Panc1 (cell line): ENCODE data around the gene SMIM33. TPM values are rescaled to one million over a fixed set of nuclear protein-coding genes. Genes with fewer than 3 reads are reported as not detected.
A peak's percentile ranks its signal among the peaks of the same experiment; 100 is the strongest.

Experiments
- ATAC-seq: fragments of 200-7000 bp; cut with Tn5 transposase; 2 replicates; pipeline ENCODE4 v1.9.1; 2020; ENCODE audit warnings: mild to moderate bottlenecking, moderate library complexity
- BruUV-seq: library from RNA; stranded (reverse); fragments of 400-500 nt; replicated peaks from 2 replicates; lab custom pipeline; 2021; lab: Mats Ljungman, UMichigan
- CTCF ChIA-PET: fragments of 300-600 bp; sonication (Branson Sonifier 250); formaldehyde crosslinking; loops from one replicate; lab custom pipeline; 2022; ENCODE audit warnings: antibody characterized with exemption; lab: Charles Lee
- POLR2A ChIA-PET: fragments of 300-600 bp; sonication (Branson Sonifier 250); formaldehyde crosslinking; loops from one replicate; lab custom pipeline; 2022; ENCODE audit warnings: antibody characterized with exemption; lab: Charles Lee
- DNase-seq: peaks from one replicate; pipeline ENCODE4 v3.0.0-alpha.2; 2010; ENCODE audit warnings: low read depth, low spot score
- H3K27ac ChIP-seq: 2 replicates; pipeline ENCODE4 v1.5.1; 2011; ENCODE audit warnings: mild to moderate bottlenecking, low read length, inconsistent platforms
- H3K27me3 ChIP-seq: fragments of 200-500 bp; sonication (Bioruptor generic); 2 replicates; pipeline ENCODE4 v1.6.0; 2014; ENCODE audit warnings: low read length, inconsistent platforms; ENCODE audit not compliant: control insufficient read depth, insufficient read depth
- H3K36me3 ChIP-seq: fragments of 200-500 bp; sonication (Bioruptor generic); 2 replicates; pipeline ENCODE4 v1.5.1; 2014; ENCODE audit warnings: inconsistent platforms, mild to moderate bottlenecking, low read length, moderate library complexity; ENCODE audit not compliant: control insufficient read depth, insufficient read depth
- H3K4me1 ChIP-seq: 2 replicates; pipeline ENCODE4 v1.5.1; 2011; ENCODE audit warnings: inconsistent platforms, mild to moderate bottlenecking, low read length, moderate library complexity; ENCODE audit not compliant: control insufficient read depth, insufficient read depth
- H3K4me3 ChIP-seq, 2 experiments: 2 replicates each; pipeline ENCODE4 v1.5.1; 2011 to 2012; ENCODE audit warnings: low read depth in 2 of 2, low read length in 2 of 2, mild to moderate bottlenecking in 2 of 2, inconsistent platforms in 1 of 2, moderate library complexity in 1 of 2
- H3K9me3 ChIP-seq: fragments of 200-500 bp; sonication (Bioruptor generic); 2 replicates; pipeline ENCODE4 v1.5.1; 2014; ENCODE audit warnings: low read depth, mild to moderate bottlenecking, inconsistent platforms, low read length, moderate library complexity; ENCODE audit not compliant: control insufficient read depth, insufficient read depth
- POLR2AphosphoS5 ChIP-seq: IDR thresholded peaks from 2 replicates; pipeline ENCODE4 v1.6.1; 2012; ENCODE audit warnings: mild to moderate bottlenecking, low read depth, low read length, moderate library complexity
- SIN3A ChIP-seq: IDR thresholded peaks from 2 replicates; pipeline ENCODE4 v1.6.1; 2012; ENCODE audit warnings: low read depth, mild to moderate bottlenecking, low read length, moderate library complexity, borderline replicate concordance; ENCODE audit not compliant: insufficient read depth
- TCF7L2 ChIP-seq: IDR thresholded peaks from 2 replicates; pipeline ENCODE4 v1.6.1; 2011; ENCODE audit warnings: mild to moderate bottlenecking, low read depth, low read length, inconsistent platforms
- in situ Hi-C: cut with HindIII; loops from 2 replicates; pipeline ENCODE4 v1.10.0; 2016; ENCODE audit warnings: low sequenced_read_pairs, low pct_unique_long_range_greater_than_20kb
- intact Hi-C: fragments of 100-400 bp; cut with micrococcal nuclease; formaldehyde crosslinking; loops from one replicate; pipeline ENCODE4 v1.10.0; 2022; ENCODE audit not compliant: unreplicated experiment
- total RNA-seq: library from RNA; stranded (reverse); gene quantifications from one replicate; pipeline ENCODE4 v1.2.1, GENCODE V29; 2021; ENCODE audit not compliant: unreplicated experiment
- TF ChIP-seq, protein P1 (sequence below): fragments of 450-650 bp; IDR thresholded peaks from 2 replicates; pipeline ENCODE4 v1.5.1; 2017; ENCODE audit warnings: mild to moderate bottlenecking
- TF ChIP-seq, protein P2 (sequence below), 2 experiments: IDR thresholded peaks; 2 replicates each; pipeline ENCODE4 v1.6.1; 2011 to 2012; ENCODE audit warnings: low read depth in 2 of 2, control low read depth in 1 of 2, low read length in 1 of 2, mild to moderate bottlenecking in 1 of 2, moderate library complexity in 1 of 2; ENCODE audit not compliant: insufficient read depth in 1 of 2

SMIM33 gene
- total RNA-seq, 1 experiment from 2014 or later, result not detected

DNA sequence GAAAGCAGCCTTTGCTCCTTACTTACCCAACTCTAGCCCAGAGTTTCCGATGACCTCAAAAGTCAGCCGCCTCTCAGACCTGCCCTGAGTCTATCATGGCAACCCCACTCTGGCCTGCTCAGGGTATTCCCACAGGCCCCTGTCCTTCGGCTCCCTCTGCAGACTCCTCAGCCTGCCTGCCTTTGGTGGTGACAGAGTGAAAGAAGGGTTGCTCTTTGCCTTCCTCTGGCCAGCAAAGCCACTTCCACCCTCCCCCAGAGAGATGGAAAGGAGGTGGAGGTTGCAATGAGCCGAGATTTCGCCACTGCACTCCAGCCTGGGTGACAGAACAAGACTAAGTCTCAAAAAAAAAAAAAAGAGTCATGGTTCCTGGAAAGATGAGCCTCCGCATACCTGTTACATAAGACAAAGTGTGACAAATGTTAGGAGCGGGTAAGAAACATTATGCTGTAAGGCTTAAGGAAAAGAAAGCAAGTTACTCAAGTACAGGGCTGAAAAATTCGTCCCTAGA is 2.3 kb upstream of the SMIM33 start:
- Histone ChIP-seq H3K9me3 (no peaks in the 10 kb centered on the region), H3K36me3 (no peaks in the 10 kb centered on the region), H3K27ac (no peak overlapping the region), H3K4me1 (no peaks in the 10 kb centered on the region), H3K4me3 (no peak overlapping the region), H3K27me3 (no peaks in the 10 kb centered on the region)
- in situ Hi-C loops, result no loop called here
- BruUV-seq, result no TSS peak
- intact Hi-C loops, result no loop called here
- no peak for TF ChIP-seq POLR2AphosphoS5
- TF ChIP-seq SIN3A, result no peak
- TF ChIP-seq, protein P1, sequence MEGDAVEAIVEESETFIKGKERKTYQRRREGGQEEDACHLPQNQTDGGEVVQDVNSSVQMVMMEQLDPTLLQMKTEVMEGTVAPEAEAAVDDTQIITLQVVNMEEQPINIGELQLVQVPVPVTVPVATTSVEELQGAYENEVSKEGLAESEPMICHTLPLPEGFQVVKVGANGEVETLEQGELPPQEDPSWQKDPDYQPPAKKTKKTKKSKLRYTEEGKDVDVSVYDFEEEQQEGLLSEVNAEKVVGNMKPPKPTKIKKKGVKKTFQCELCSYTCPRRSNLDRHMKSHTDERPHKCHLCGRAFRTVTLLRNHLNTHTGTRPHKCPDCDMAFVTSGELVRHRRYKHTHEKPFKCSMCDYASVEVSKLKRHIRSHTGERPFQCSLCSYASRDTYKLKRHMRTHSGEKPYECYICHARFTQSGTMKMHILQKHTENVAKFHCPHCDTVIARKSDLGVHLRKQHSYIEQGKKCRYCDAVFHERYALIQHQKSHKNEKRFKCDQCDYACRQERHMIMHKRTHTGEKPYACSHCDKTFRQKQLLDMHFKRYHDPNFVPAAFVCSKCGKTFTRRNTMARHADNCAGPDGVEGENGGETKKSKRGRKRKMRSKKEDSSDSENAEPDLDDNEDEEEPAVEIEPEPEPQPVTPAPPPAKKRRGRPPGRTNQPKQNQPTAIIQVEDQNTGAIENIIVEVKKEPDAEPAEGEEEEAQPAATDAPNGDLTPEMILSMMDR, result no peak
- TF ChIP-seq TCF7L2, result no peak
- TF ChIP-seq, protein P2, sequence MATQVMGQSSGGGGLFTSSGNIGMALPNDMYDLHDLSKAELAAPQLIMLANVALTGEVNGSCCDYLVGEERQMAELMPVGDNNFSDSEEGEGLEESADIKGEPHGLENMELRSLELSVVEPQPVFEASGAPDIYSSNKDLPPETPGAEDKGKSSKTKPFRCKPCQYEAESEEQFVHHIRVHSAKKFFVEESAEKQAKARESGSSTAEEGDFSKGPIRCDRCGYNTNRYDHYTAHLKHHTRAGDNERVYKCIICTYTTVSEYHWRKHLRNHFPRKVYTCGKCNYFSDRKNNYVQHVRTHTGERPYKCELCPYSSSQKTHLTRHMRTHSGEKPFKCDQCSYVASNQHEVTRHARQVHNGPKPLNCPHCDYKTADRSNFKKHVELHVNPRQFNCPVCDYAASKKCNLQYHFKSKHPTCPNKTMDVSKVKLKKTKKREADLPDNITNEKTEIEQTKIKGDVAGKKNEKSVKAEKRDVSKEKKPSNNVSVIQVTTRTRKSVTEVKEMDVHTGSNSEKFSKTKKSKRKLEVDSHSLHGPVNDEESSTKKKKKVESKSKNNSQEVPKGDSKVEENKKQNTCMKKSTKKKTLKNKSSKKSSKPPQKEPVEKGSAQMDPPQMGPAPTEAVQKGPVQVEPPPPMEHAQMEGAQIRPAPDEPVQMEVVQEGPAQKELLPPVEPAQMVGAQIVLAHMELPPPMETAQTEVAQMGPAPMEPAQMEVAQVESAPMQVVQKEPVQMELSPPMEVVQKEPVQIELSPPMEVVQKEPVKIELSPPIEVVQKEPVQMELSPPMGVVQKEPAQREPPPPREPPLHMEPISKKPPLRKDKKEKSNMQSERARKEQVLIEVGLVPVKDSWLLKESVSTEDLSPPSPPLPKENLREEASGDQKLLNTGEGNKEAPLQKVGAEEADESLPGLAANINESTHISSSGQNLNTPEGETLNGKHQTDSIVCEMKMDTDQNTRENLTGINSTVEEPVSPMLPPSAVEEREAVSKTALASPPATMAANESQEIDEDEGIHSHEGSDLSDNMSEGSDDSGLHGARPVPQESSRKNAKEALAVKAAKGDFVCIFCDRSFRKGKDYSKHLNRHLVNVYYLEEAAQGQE (IDR thresholded peaks at IDR 0.05; ENCODE audit: insufficient read depth in 1 of 2, low read depth in 2 of 2, low read length in 1 of 2), result no peak
- ATAC-seq, result peak; percentile 68
- ChIA-PET POLR2A (interaction anchor here (0.6 kb wide), 1 partner anchor 20 kb away, joined by 3 read pairs; no protein-coding TSS in a partner anchor), CTCF (no interaction called here)
- DNase-seq, result no peak

DNA sequence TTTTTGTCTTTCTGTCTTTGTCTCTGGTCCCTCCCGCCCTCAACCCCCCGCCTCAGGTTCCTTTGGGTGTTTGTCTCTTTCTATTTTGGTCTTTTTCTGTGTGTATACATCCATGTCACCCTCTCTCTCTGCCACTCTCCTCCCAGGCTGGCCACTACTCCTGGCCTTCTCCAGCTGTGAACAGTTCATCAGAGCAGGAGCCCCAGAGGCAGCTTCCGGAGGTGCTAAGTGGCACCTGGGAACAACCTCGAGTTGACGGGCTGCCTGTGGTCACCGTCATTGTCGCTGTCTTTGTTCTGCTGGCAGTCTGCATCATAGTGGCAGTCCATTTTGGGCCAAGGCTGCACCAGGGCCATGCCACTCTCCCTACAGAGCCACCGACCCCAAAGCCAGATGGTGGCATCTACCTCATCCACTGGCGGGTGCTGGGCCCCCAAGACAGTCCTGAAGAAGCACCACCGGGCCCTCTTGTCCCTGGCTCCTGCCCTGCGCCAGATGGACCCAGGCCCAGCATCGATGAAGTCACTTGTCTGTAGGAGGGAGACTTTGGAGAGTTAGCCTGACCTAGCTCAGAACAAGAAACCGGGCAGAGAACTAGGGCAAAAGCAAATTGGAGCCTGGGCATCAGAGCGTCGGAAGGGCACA is 1.7 kb downstream of the SMIM33 start:
- intact Hi-C loops, result no loop called here
- ChIA-PET CTCF (no interaction called here), POLR2A (no interaction called here)
- Histone ChIP-seq H3K27me3 (no peaks in the 10 kb centered on the region), H3K4me3 (no peak overlapping the region), H3K4me1 (no peaks in the 10 kb centered on the region), H3K27ac (no peak overlapping the region), H3K36me3 (no peaks in the 10 kb centered on the region), H3K9me3 (no peaks in the 10 kb centered on the region)
- BruUV-seq, result no TSS peak
- TF ChIP-seq SIN3A (no peak), POLR2AphosphoS5 (no peak)
- no peak for ATAC-seq
- in situ Hi-C loops, result no loop called here
- DNase-seq, result no peak

DNA sequence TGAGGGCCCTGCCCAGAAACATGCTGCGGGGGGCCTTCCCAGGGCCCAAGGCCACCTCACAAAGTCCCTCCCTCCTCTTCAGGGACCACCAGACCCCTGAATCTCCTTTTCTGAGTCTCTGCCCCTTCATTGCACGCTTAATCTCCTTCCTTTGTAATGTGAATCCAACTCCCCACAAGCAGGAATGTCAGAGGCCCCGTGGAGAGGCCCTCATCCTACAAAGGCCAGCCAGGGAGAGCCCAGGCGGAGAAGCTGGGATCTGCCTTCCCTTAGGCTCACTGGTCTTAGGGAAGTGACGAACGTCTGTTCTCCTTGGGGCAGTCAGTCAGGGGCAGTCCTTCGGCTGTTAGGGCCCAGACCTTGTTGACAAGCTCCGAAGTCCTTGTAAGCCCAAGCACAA is 2.3 kb downstream of the SMIM33 start:
- Histone ChIP-seq H3K4me3 (no peak overlapping the region), H3K9me3 (no peaks in the 10 kb centered on the region), H3K4me1 (no peaks in the 10 kb centered on the region), H3K36me3 (no peaks in the 10 kb centered on the region), H3K27me3 (no peaks in the 10 kb centered on the region), H3K27ac (no peak overlapping the region)
- intact Hi-C loops (no loop called here), in situ Hi-C loops (no loop called here)
- ATAC-seq (no peak), DNase-seq (no peak)
- no TSS peak for BruUV-seq
- POLR2A ChIA-PET, result no interaction called here
- TF ChIP-seq SIN3A (no peak), TCF7L2 (no peak), POLR2AphosphoS5 (no peak)
- TF ChIP-seq, protein P2 (IDR thresholded peaks at IDR 0.05; ENCODE audit: insufficient read depth in 1 of 2, low read depth in 2 of 2, low read length in 1 of 2), result no peak
- TF ChIP-seq, protein P1, result no peak
- CTCF ChIA-PET, result no interaction called here
